Cerebellar nuclear complex (tissue), 1 donor: ENCODE results near the gene DMXL2.
"Not testable (repeated sequence)": the region's sequence is repeated elsewhere in the genome, so short reads cannot be mapped to it uniquely, and the experiment has no call there.

Experiments used
- DNase-seq, 2 experiments: peaks; one replicate each; lab custom pipeline; 2025; lab: John Stamatoyannopoulos, UW

The DMXL2 gene, protein sequence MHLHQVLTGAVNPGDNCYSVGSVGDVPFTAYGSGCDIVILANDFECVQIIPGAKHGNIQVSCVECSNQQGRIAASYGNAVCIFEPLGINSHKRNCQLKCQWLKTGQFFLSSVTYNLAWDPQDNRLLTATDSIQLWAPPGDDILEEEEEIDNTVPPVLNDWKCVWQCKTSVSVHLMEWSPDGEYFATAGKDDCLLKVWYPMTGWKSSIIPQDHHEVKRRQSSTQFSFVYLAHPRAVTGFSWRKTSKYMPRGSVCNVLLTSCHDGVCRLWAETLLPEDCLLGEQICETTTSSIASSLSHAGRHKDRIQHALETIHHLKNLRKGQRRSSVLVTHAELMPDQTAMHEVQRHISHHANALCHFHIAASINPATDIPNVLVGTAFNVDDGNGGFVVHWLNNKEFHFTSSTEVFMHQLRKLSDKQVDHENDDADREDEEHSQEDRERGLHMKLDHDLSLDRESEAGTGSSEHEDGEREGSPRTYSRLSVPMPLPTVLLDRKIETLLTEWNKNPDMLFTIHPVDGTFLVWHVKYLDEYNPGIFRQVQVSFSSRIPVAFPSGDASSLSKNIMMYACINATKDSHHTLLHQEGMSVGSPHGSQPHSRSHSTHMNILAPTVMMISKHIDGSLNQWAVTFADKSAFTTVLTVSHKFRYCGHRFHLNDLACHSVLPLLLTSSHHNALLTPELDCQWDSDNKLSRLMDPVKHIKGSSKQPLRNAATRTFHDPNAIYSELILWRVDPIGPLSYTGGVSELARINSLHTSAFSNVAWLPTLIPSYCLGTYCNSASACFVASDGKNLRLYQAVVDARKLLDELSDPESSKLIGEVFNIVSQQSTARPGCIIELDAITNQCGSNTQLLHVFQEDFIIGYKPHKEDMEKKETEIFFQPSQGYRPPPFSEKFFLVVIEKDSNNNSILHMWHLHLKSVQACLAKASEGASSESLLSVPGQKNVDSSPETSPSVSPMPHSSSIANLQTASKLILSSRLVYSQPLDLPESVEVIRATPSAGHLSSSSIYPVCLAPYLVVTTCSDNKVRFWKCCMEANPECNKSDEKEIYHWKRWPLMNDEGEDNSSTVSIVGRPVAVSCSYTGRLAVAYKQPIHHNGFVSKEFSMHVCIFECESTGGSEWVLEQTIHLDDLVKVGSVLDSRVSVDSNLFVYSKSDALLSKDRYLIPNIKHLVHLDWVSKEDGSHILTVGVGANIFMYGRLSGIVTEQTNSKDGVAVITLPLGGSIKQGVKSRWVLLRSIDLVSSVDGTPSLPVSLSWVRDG (N-terminal part only)

DNA sequence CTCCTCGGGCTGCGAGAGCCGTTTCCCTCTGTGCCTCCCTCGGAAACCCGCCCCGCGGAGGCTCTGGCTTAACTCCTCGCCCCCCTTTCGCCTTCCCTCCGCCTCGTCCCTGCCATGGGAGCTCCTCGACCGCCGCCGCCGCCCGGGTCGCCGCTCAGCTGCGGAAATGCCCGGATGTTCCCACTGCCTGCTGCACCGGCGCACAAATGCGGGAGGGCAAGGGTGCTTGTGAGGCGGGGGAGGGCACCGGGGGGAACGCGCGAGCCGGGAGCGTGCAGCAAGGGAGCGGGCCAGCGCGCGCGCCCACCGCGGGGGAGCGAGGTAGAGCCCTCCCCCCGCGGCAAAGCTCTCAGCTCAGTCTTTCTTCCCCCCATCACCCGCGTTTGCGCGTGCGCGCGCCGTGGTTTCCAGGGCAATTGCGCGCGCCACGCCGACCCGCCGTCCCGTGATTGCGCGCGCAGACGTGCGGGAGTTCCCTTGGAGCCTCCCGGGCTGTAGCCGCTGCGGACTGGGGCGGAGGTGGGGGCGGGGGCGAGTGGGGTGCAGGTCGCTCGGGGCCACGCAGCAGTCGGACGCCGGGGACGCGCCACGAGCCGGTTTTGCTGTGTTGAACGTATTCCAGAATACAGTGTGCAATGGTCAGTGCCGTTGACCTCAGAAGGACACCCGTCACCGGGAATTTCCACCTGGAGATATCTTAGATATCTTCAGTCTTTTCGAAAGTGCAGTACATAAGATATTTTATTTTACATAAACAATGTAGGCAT, at the start of gene DMXL2:
Gene DMXL2 (minus strand): TSS at position 168 of the 767 bp plus-strand sequence. CDS start 226 bp downstream, outside the sequence.
- DNase-seq, result peak; percentile 39 to 84

DNA sequence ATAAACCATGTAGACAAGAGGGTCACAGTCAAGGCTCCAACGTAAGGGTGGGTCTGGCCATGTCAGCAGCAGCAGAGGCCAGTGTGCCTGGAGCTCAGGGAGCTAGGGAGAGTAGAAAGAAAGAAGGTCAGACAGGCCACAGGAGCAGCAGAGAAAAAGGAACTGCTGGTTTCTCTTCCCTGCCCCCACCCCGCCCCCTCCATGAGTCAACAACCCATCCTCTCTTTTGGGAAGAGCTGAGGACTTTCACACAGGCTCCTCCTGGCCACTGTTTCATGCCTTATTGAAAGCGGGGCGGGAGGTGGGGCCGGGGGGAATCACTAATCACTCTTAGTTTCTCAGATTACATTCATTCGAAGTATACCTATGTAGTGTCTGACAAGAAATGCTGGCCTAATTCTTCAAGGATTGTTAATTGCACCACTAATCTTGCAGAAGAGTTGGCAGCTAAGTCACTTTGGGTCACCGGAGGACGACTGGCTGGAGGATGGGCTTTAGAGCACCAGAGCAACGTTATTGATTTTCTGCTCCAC, 49.6 kb upstream of the DMXL2 start:
- no peak for DNase-seq

DNA sequence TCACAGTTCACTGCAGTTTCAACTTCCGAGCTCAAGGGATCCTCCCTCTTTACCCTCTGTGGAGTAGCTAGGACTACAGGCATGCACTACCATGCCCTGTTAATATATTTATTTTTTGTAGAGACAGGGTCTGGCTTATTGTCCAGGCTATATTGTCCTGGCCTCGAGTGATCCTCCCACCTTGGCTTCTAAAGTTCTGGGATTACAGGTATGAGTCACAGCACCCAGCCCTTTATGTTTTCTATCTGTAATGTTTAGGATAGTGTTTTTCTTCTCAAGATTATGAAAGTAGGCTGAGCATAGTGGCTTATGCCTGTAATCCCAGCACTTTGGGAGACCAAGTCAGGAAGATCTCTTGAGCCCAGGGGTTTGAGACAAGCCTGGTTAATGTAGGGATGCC, 46.8 kb upstream of the DMXL2 start:
- DNase-seq, result no peak

- no peak for DNase-seq
Observed at GRCh38 chr15:51668446-51668845, 45.9 kb upstream of the DMXL2 start.

DNA sequence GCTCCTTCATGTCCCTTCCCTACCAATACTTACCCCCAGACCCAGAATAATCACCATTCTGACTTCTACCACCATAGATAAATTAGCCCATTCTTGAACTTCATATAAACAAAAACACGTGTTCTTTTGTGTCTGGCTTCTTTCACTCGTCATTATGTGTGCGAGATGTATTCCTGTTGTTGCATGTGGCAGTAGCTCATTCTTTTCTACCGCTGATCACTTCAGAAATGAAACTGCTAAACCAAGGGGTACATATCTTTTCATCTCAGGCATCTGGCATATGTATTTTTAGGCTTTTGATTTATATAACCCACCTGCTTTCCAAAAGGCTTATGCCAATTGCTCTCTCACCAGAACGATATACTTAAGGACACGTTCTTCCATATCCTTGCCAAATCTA, 44.9 kb upstream of the DMXL2 start:
- no peak for DNase-seq

DNA sequence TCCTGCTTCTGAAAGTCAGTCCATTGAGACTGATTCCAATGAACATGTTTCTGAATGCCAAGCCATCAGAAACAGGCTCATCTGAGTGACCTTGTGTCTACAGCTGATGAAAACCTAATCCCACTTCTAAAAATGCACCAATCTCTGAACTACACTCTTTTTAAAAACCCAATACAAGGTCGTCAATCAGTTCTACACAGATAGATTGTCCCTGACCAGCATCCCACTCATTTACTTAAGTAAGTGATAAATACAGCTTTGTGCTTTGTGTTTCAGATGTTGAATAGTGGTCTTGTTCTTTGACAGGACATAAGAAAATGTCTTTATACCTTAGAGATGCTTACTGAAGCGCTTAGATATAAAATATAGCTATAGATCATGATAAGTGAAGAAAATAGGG, 38.5 kb upstream of the DMXL2 start:
- no peak for DNase-seq

DNA sequence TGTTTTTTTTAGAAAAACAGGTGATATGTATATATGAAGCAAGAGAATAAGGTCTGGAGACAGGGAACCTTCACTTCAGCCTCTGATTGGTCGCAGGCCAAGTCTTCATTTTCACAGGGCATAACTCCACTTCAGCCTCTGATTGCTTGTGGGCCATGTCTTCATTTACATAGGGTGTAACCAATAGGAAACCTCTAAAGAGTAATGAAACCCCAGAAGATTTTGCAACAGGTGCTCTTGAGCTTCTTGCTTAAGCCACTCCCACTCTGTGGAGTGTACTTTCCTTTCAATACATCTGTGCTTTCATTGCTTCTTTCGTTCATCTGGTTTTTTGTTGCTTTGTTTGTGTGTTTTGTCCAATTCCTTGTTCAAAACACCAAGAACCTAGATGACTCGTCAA, 36.1 kb upstream of the DMXL2 start:
- no peak for DNase-seq

GRCh38 chr15:51655401-51656057, 33.0 kb upstream of the DMXL2 start:
- DNase-seq, result not testable (repeated sequence)

DNA sequence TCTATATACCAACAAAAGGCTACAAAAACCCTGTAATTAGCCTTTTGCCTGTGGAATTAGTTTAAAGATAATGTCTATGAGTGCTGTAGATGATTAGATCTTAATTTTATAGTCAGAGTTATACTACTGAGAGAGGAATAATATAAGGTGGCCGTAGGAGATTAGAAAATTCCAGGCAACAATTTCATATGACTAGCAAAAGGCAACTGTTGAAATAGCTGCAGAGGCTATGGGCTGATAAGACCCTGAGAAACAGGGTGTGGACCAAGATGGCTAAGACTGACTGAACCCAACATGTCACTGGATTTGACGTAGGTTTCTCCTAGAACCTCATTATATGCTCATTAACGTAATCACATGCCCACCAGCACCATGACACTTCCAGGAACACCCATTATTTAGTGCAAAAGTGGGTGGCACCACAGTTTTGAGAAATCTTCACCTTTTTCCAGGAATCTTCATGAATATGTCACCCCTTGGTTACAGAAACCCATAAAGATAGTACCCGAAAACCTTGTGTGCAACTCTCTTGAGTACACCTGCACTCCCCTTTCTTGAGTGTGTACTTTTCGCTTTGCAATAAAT, 29.6 kb upstream of the DMXL2 start:
- DNase-seq, result no peak

GRCh38 chr15:51649659-51650521, 27.3 kb upstream of the DMXL2 start:
- peak in 1 of 2 experiments; percentile 58 for DNase-seq

DNA sequence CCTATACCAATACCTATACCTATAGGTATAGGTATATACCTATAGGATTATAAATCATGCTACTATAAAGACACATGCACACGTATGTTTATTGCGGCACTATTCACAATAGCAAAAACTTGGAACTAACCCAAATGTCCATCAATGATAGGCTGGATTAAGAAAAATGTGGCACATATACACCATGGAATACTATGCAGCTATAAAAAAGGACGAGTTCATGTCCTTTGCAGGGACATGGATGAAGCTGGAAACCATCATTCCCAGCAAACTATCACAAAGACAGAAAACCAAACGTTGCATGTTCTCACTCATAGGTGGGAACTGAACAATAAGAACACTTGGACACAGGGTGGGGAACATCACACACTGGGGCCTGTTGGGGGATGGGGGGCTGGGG, 26.1 kb upstream of the DMXL2 start:
- not testable (repeated sequence) for DNase-seq

GRCh38 chr15:51648101-51648500, 25.5 kb upstream of the DMXL2 start:
- DNase-seq, result not testable (repeated sequence)

GRCh38 chr15:51647128-51647562, 24.6 kb upstream of the DMXL2 start:
- no peak for DNase-seq

GRCh38 chr15:51642696-51643095, 20.1 kb upstream of the DMXL2 start:
- DNase-seq, result no peak

GRCh38 chr15:51641490-51642130, 19.0 kb upstream of the DMXL2 start:
- no peak for DNase-seq

GRCh38 chr15:51634591-51635198, 12.1 kb upstream of the DMXL2 start:
- no peak for DNase-seq

DNA sequence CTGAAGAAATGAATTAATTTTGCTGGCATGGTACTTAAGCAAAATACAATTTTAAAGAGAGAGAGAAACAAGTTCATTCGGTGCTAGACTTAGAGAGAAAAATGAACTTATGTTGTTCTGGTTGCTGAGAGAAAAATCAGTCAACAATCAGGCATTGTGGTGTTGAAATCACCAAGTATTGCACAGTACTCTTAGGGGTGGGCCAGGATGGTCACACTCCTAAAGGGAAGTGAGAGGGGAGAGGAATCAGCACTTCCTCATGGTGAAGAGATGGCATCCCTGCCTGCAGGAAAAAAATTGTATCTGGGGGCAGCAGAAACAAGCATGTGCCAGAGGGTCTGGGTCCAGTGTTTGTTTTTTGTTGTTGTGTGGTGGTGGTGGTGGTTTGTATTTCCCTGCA, 7.0 kb upstream of the DMXL2 start:
- no peak for DNase-seq

GRCh38 chr15:51625236-51625635, 2.7 kb upstream of the DMXL2 start:
- no peak for DNase-seq
